SK-N-SH (cell line): ENCODE data around the gene SLCO2B1.

Experiments used
- CTCF ChIP-seq: fragments of 200-600 bp; sonication (generic); IDR thresholded peaks from 2 replicates; pipeline ENCODE4 v1.6.1; 2017; ENCODE audit warnings: antibody characterized with exemption, mild to moderate bottlenecking, moderate library complexity
- MXI1 ChIP-seq: IDR thresholded peaks from 2 replicates; pipeline ENCODE4 v1.6.1; 2012; ENCODE audit warnings: mild to moderate bottlenecking, low read depth, low read length, improper control_type of control experiment
- POLR2AphosphoS5 ChIP-seq: IDR thresholded peaks from 2 replicates; pipeline ENCODE4 v1.6.1; 2012; ENCODE audit warnings: low read depth, low read length
- RFX5 ChIP-seq: IDR thresholded peaks from 2 replicates; pipeline ENCODE4 v1.6.1; 2012; ENCODE audit warnings: mild to moderate bottlenecking, improper control_type of control experiment, low read length

GRCh38 chr11:75233754-75234172, 82.9 kb downstream of the SLCO2B1 start:
- TF ChIP-seq RFX5 (no peak), MXI1 (no peak), CTCF (no peak), POLR2AphosphoS5 (no peak)
